22Rv1 (cell line): Measurements from ENCODE around the gene JUP.

Experiments used
- CTCF ChIP-seq: fragments of 450-650 bp; IDR thresholded peaks from 2 replicates; pipeline ENCODE4 v1.5.1; 2017; ENCODE audit warnings: mild to moderate bottlenecking
- ZFX ChIP-seq: fragments of 450-650 bp; IDR thresholded peaks from 2 replicates; pipeline ENCODE4 v1.6.1; 2017; ENCODE audit warnings: antibody characterized with exemption, borderline replicate concordance

GRCh38 chr17:41823141-41823524, 36.6 kb upstream of the JUP start:
- TF ChIP-seq CTCF: no peak
- TF ChIP-seq ZFX: no peak
